MM.1S (cell line): ENCODE results near the gene AP1S2.

Experiments used
- DNase-seq: peaks from one replicate; pipeline ENCODE4 v3.0.0-alpha.2; 2015
- H2AFZ ChIP-seq: fragments of 300-600 bp; sonication (generic); 2 replicates; pipeline ENCODE4 v1.6.0; 2016; ENCODE audit warnings: antibody characterized with exemption, low read length
- H3F3A ChIP-seq: fragments of 300-600 bp; sonication (generic); 2 replicates; pipeline ENCODE4 v1.6.1; 2016; ENCODE audit warnings: mild to moderate bottlenecking, antibody characterized with exemption, low read length, moderate library complexity, mixed read lengths; ENCODE audit not compliant: insufficient read depth
- H3K27ac ChIP-seq: fragments of 300-600 bp; sonication (generic); 2 replicates; pipeline ENCODE4 v1.5.1; 2016; ENCODE audit warnings: mild to moderate bottlenecking, low read length
- H3K27me3 ChIP-seq: fragments of 300-600 bp; sonication (generic); replicated peaks from 2 replicates; pipeline ENCODE4 v1.6.0; 2016; ENCODE audit warnings: low read length; ENCODE audit not compliant: insufficient read depth
- H3K36me3 ChIP-seq: fragments of 300-600 bp; sonication (generic); replicated peaks from 2 replicates; pipeline ENCODE4 v1.6.1; 2016; ENCODE audit warnings: mild to moderate bottlenecking, low read length, mixed read lengths; ENCODE audit not compliant: insufficient read depth
- H3K4me1 ChIP-seq: fragments of 300-600 bp; sonication (generic); 2 replicates; pipeline ENCODE4 v1.6.1; 2016; ENCODE audit warnings: low read length, mixed read lengths
- H3K4me2 ChIP-seq: fragments of 300-600 bp; sonication (generic); 2 replicates; pipeline ENCODE4 v1.6.0; 2016; ENCODE audit warnings: low read depth, low read length
- H3K4me3 ChIP-seq: fragments of 300-600 bp; sonication (generic); 2 replicates; pipeline ENCODE4 v1.5.1; 2016; ENCODE audit warnings: low read length, mixed read lengths
- H3K79me2 ChIP-seq: fragments of 300-600 bp; sonication (generic); 2 replicates; pipeline ENCODE4 v1.6.1; 2016; ENCODE audit warnings: mixed run types, low read length, mixed read lengths
- H3K9ac ChIP-seq: fragments of 300-600 bp; sonication (generic); 2 replicates; pipeline ENCODE4 v1.6.1; 2016; ENCODE audit warnings: low read length, mixed read lengths
- H3K9me2 ChIP-seq: fragments of 300-600 bp; sonication (generic); replicated peaks from 2 replicates; pipeline ENCODE4 v1.6.1; 2016; ENCODE audit warnings: mild to moderate bottlenecking, low read length, mixed read lengths; ENCODE audit not compliant: insufficient read depth
- H3K9me3 ChIP-seq: fragments of 300-600 bp; sonication (generic); replicated peaks from 2 replicates; pipeline ENCODE4 v1.6.1; 2016; ENCODE audit warnings: mild to moderate bottlenecking, low read length, mixed read lengths; ENCODE audit not compliant: insufficient read depth
- H4K20me1 ChIP-seq: fragments of 300-600 bp; sonication (generic); 2 replicates; pipeline ENCODE4 v1.6.1; 2016; ENCODE audit warnings: mild to moderate bottlenecking, low read length, moderate library complexity, mixed read lengths; ENCODE audit not compliant: insufficient read depth
- CTCF ChIP-seq: fragments of 300-600 bp; sonication (generic); IDR thresholded peaks from 2 replicates; pipeline ENCODE4 v1.5.1; 2016; ENCODE audit warnings: antibody characterized with exemption, low read length, mixed read lengths
- EZH2 ChIP-seq: fragments of 300-600 bp; sonication (generic); optimal IDR thresholded peaks from 2 replicates; pipeline ENCODE3; 2017; ENCODE audit warnings: low read depth, mild to moderate bottlenecking, antibody characterized with exemption, low read length, mixed read lengths
- EZH2phosphoT487 ChIP-seq: fragments of 300-600 bp; sonication (generic); IDR thresholded peaks from 2 replicates; pipeline ENCODE4 v1.6.1; 2018; ENCODE audit warnings: antibody characterized with exemption, low read length

The AP1S2 gene

GRCh38 chrX:15894724-15895123, 40.1 kb upstream of the AP1S2 start:
- no peaks in the 10 kb centered on the region for H3K79me2 ChIP-seq
- H3K4me2 ChIP-seq, result no peak overlapping the region
- TF ChIP-seq CTCF, result no peak
- TF ChIP-seq EZH2phosphoT487, result no peak
- no peak for TF ChIP-seq EZH2
- H3K9ac ChIP-seq, result no peak overlapping the region
- H3F3A ChIP-seq, result no peaks in the 10 kb centered on the region
- H3K27ac ChIP-seq, result no peak overlapping the region
- H3K9me3 ChIP-seq, result no peaks in the 10 kb centered on the region
- H2AFZ ChIP-seq, result no peak overlapping the region
- H3K27me3 ChIP-seq, result no peaks in the 10 kb centered on the region
- no peaks in the 10 kb centered on the region for H4K20me1 ChIP-seq
- no peaks in the 10 kb centered on the region for H3K36me3 ChIP-seq
- no peaks in the 10 kb centered on the region for H3K9me2 ChIP-seq
- H3K4me1 ChIP-seq, result peaks cover 10% of the 10 kb centered on the region; the same call in 1 of the 2 replicates
- no peak overlapping the region for H3K4me3 ChIP-seq
- no peak for DNase-seq

- Histone ChIP-seq H2AFZ (no peak overlapping the region), H3K36me3 (no peaks in the 10 kb centered on the region), H3K79me2 (no peaks in the 10 kb centered on the region), H3K27ac (no peak overlapping the region), H4K20me1 (no peaks in the 10 kb centered on the region), H3K9me3 (no peaks in the 10 kb centered on the region), H3K27me3 (no peaks in the 10 kb centered on the region), H3K4me2 (no peak overlapping the region), H3K9ac (no peak overlapping the region), H3K4me1 (peaks cover 15% of the 10 kb centered on the region), H3K4me3 (no peak overlapping the region), H3F3A (no peaks in the 10 kb centered on the region), H3K9me2 (no peaks in the 10 kb centered on the region)
- TF ChIP-seq CTCF, result no peak
- DNase-seq, result no peak
These were observed 35.9 kb upstream of the AP1S2 start for GRCh38 chrX:15890463-15890862.

GRCh38 chrX:15888062-15888461, 33.4 kb upstream of the AP1S2 start:
- H3K9ac ChIP-seq, result no peak overlapping the region
- H2AFZ ChIP-seq, result no peak overlapping the region
- H3F3A ChIP-seq, result no peaks in the 10 kb centered on the region
- no peak overlapping the region for H3K27ac ChIP-seq
- H3K4me1 ChIP-seq, result peaks cover 17% of the 10 kb centered on the region
- no peaks in the 10 kb centered on the region for H3K36me3 ChIP-seq
- no peak for TF ChIP-seq CTCF
- no peak for TF ChIP-seq EZH2
- TF ChIP-seq EZH2phosphoT487, result no peak
- H3K27me3 ChIP-seq, result no peaks in the 10 kb centered on the region
- DNase-seq, result no peak
- no peaks in the 10 kb centered on the region for H3K9me2 ChIP-seq
- no peaks in the 10 kb centered on the region for H3K79me2 ChIP-seq
- no peaks in the 10 kb centered on the region for H3K9me3 ChIP-seq
- no peaks in the 10 kb centered on the region for H4K20me1 ChIP-seq
- no peak overlapping the region for H3K4me3 ChIP-seq
- no peak overlapping the region for H3K4me2 ChIP-seq

- DNase-seq, result no peak
- H3K79me2 ChIP-seq, result no peaks in the 10 kb centered on the region
- no peak for TF ChIP-seq EZH2
- TF ChIP-seq EZH2phosphoT487, result no peak
- no peak for TF ChIP-seq CTCF
- H3K9ac ChIP-seq, result no peak overlapping the region
- H3F3A ChIP-seq, result no peaks in the 10 kb centered on the region
- peaks cover 18% of the 10 kb centered on the region for H3K4me1 ChIP-seq
- H3K9me2 ChIP-seq, result no peaks in the 10 kb centered on the region
- peak overlapping the region; percentile 7; the same call in 1 of the 2 replicates for H3K27ac ChIP-seq
- no peaks in the 10 kb centered on the region for H3K36me3 ChIP-seq
- no peaks in the 10 kb centered on the region for H3K9me3 ChIP-seq
- H3K4me3 ChIP-seq, result no peak overlapping the region
- H3K4me2 ChIP-seq, result no peak overlapping the region
- no peaks in the 10 kb centered on the region for H4K20me1 ChIP-seq
- H2AFZ ChIP-seq, result no peak overlapping the region
- H3K27me3 ChIP-seq, result no peaks in the 10 kb centered on the region
These were observed 28.9 kb upstream of the AP1S2 start for GRCh38 chrX:15883540-15883863.
